WTC11 (cell line): ENCODE results near the gene EPS8L1. TPM values are rescaled to one million over a fixed set of nuclear protein-coding genes. Genes with fewer than 3 reads are reported as not detected.
A peak's percentile ranks its signal among the peaks of the same experiment; 100 is the strongest.

ENCODE experiments used
- ATAC-seq: fragments of 200-7000 bp; cut with Tn5 transposase; 2 replicates; pipeline ENCODE4 v1.10.0; 2021; ENCODE audit warnings: mild to moderate bottlenecking, moderate library complexity
- CTCF ChIA-PET: fragments of 300-600 bp; sonication (Branson Sonifier 250); formaldehyde crosslinking; loops from one replicate; lab custom pipeline; 2021; ENCODE audit warnings: antibody characterized with exemption; lab: Charles Lee
- POLR2A ChIA-PET: fragments of 350-600 bp; sonication (Branson Sonifier 250); formaldehyde crosslinking; loops from one replicate; lab custom pipeline; 2021; ENCODE audit warnings: antibody characterized with exemption; lab: Charles Lee
- DNase-seq: peaks from one replicate; pipeline ENCODE4 v3.0.0; 2021; ENCODE audit warnings: low spot score
- H3K27ac Mint-ChIP-seq: 2 replicates; pipeline ENCODE4 v1.8.0; 2021; ENCODE audit warnings: mixed read lengths
- H3K27me3 Mint-ChIP-seq: 2 replicates; pipeline ENCODE4 v1.8.0; 2021; ENCODE audit warnings: low read depth, mild to moderate bottlenecking, moderate library complexity, mixed read lengths
- H3K36me3 Mint-ChIP-seq: 2 replicates; pipeline ENCODE4 v1.8.0; 2021; ENCODE audit warnings: mixed read lengths
- H3K4me1 Mint-ChIP-seq: 2 replicates; pipeline ENCODE4 v1.8.0; 2022; ENCODE audit warnings: mixed read lengths
- H3K4me3 Mint-ChIP-seq: 2 replicates; pipeline ENCODE4 v1.8.0; 2021; ENCODE audit warnings: mild to moderate bottlenecking, moderate library complexity, mixed read lengths
- H3K9me3 Mint-ChIP-seq: 2 replicates; pipeline ENCODE4 v1.8.0; 2021; ENCODE audit warnings: mixed read lengths
- ATF1 ChIP-seq: sonication (generic); formaldehyde crosslinking; IDR thresholded peaks from 2 replicates; pipeline ENCODE4 v1.8.1; 2023; ENCODE audit warnings: mild to moderate bottlenecking, moderate library complexity, missing genetic modification reagents
- CBFB ChIP-seq: sonication (generic); formaldehyde crosslinking; IDR thresholded peaks from 2 replicates; pipeline ENCODE4 v1.8.1; 2022; ENCODE audit warnings: mild to moderate bottlenecking, low read depth, missing genetic modification reagents
- ETV6 ChIP-seq: sonication (generic); formaldehyde crosslinking; IDR thresholded peaks from 2 replicates; pipeline ENCODE4 v1.8.1; 2022; ENCODE audit warnings: mild to moderate bottlenecking, missing genetic modification reagents
- FOXK1 ChIP-seq: sonication (generic); formaldehyde crosslinking; IDR thresholded peaks from 2 replicates; pipeline ENCODE4 v1.8.0; 2022; ENCODE audit warnings: mild to moderate bottlenecking, moderate library complexity, missing genetic modification reagents
- GABPB1 ChIP-seq: sonication (generic); formaldehyde crosslinking; IDR thresholded peaks from 2 replicates; pipeline ENCODE4 v1.8.1; 2023; ENCODE audit warnings: mild to moderate bottlenecking, missing genetic modification reagents
- JUN ChIP-seq: sonication (generic); formaldehyde crosslinking; IDR thresholded peaks from 2 replicates; pipeline ENCODE4 v1.8.0; 2023; ENCODE audit warnings: mild to moderate bottlenecking, missing genetic modification reagents
- MYBL2 ChIP-seq: sonication (generic); formaldehyde crosslinking; IDR thresholded peaks from 2 replicates; pipeline ENCODE4 v1.8.1; 2023; ENCODE audit warnings: mild to moderate bottlenecking, moderate library complexity, missing genetic modification reagents
- NFATC4 ChIP-seq: fragments of 250-450 bp; sonication (Bioruptor Pico); IDR thresholded peaks from 2 replicates; pipeline ENCODE4 v1.9.0; 2021; ENCODE audit warnings: mild to moderate bottlenecking
- OVOL2 ChIP-seq: fragments of 250-450 bp; sonication (Bioruptor Pico); IDR thresholded peaks from 2 replicates; pipeline ENCODE4 v1.9.0; 2021; ENCODE audit warnings: mild to moderate bottlenecking, borderline replicate concordance
- SMAD3 ChIP-seq: sonication (generic); formaldehyde crosslinking; IDR thresholded peaks from 2 replicates; pipeline ENCODE4 v1.8.0; 2022; ENCODE audit warnings: missing genetic modification reagents, mild to moderate bottlenecking, borderline replicate concordance
- SMAD4 ChIP-seq: sonication (generic); formaldehyde crosslinking; IDR thresholded peaks from 2 replicates; pipeline ENCODE4 v1.8.0; 2022; ENCODE audit warnings: mild to moderate bottlenecking, missing genetic modification reagents
- TCF7 ChIP-seq: sonication (generic); formaldehyde crosslinking; IDR thresholded peaks from 2 replicates; pipeline ENCODE4 v1.8.0; 2022; ENCODE audit warnings: mild to moderate bottlenecking, low read depth, missing genetic modification reagents, moderate library complexity
- TEAD4 ChIP-seq: sonication (generic); formaldehyde crosslinking; IDR thresholded peaks from 2 replicates; pipeline ENCODE4 v1.8.0; 2022; ENCODE audit warnings: mild to moderate bottlenecking, missing genetic modification reagents
- ZNF263 ChIP-seq: sonication (generic); formaldehyde crosslinking; IDR thresholded peaks from 2 replicates; pipeline ENCODE4 v1.8.1; 2022; ENCODE audit warnings: low read depth, mild to moderate bottlenecking, moderate library complexity, missing genetic modification reagents
- ZNF423 ChIP-seq: fragments of 250-450 bp; sonication (Bioruptor Pico); IDR thresholded peaks from 2 replicates; pipeline ENCODE4 v2.1.2; 2022; ENCODE audit warnings: mild to moderate bottlenecking, moderate library complexity
- total RNA-seq: library from RNA; stranded (reverse); gene quantifications from 3 replicates; pipeline ENCODE4 v1.2.3, GENCODE V29; 2021
- TF ChIP-seq, protein P1 (sequence below): sonication (generic); formaldehyde crosslinking; IDR thresholded peaks from 2 replicates; pipeline ENCODE4 v1.8.1; 2023; ENCODE audit warnings: mild to moderate bottlenecking, missing genetic modification reagents, moderate library complexity
- TF ChIP-seq, protein P2 (sequence below): sonication (generic); formaldehyde crosslinking; IDR thresholded peaks from 2 replicates; pipeline ENCODE4 v1.8.1; 2022; ENCODE audit warnings: low read depth, mild to moderate bottlenecking, moderate library complexity, missing genetic modification reagents, borderline replicate concordance
- TF ChIP-seq, protein P3 (sequence below): sonication (generic); formaldehyde crosslinking; IDR thresholded peaks from 2 replicates; pipeline ENCODE4 v1.8.0; 2023; ENCODE audit warnings: missing genetic modification reagents
- TF ChIP-seq, protein P4 (sequence below): sonication (generic); formaldehyde crosslinking; IDR thresholded peaks from 2 replicates; pipeline ENCODE4 v1.8.1; 2022; ENCODE audit warnings: low read depth, missing genetic modification reagents, borderline replicate concordance
- TF ChIP-seq, protein P5 (sequence below): sonication (generic); formaldehyde crosslinking; IDR thresholded peaks from 2 replicates; pipeline ENCODE4 v1.8.0; 2022; ENCODE audit warnings: mild to moderate bottlenecking, missing genetic modification reagents
- TF ChIP-seq, protein P6 (sequence below): sonication (generic); formaldehyde crosslinking; IDR thresholded peaks from 2 replicates; pipeline ENCODE4 v1.8.1; 2023; ENCODE audit warnings: mild to moderate bottlenecking, missing genetic modification reagents, moderate library complexity

EPS8L1 gene
- total RNA-seq, 1 experiment from 2014 or later: 38.9 TPM

DNA sequence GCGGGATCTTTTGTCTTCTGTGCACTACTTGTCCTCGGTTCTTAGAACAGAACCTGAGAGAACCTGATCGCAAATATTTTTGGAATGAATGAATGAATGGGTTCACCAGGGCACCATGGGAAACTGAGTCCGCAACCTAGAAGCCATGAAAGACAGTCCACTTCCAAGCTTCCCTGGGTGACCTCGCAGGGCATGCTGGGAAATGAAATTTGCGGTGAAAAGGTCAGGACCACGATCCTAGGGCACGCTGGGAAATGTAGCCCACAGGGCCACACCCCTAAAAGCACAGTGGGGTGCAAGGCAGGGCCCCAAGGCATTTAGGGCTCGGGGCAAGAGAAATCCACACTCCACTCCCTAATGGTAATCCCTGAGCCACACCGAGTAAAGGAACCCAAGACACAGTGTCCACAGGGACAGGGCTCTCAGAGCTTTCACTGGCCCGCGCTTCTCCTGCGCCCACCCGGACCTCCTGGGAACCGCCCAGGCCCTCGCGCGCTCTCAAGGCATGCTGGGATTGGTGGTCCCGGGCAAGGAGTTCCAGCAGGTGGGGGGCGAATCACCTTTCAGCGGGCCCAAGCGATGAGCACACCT, 42.8 kb downstream of the EPS8L1 start (continued):
- TF ChIP-seq, protein P1, sequence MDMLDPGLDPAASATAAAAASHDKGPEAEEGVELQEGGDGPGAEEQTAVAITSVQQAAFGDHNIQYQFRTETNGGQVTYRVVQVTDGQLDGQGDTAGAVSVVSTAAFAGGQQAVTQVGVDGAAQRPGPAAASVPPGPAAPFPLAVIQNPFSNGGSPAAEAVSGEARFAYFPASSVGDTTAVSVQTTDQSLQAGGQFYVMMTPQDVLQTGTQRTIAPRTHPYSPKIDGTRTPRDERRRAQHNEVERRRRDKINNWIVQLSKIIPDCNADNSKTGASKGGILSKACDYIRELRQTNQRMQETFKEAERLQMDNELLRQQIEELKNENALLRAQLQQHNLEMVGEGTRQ (CRISPR knock-in tag): peak; percentile 34; the same call in 1 of the 2 replicates
- TF ChIP-seq CBFB (CRISPR knock-in tag) (peak; percentile 76; the same call in 1 of the 2 replicates), SMAD4 (CRISPR knock-in tag) (no peak), FOXK1 (no peak)
- TF ChIP-seq, protein P2, sequence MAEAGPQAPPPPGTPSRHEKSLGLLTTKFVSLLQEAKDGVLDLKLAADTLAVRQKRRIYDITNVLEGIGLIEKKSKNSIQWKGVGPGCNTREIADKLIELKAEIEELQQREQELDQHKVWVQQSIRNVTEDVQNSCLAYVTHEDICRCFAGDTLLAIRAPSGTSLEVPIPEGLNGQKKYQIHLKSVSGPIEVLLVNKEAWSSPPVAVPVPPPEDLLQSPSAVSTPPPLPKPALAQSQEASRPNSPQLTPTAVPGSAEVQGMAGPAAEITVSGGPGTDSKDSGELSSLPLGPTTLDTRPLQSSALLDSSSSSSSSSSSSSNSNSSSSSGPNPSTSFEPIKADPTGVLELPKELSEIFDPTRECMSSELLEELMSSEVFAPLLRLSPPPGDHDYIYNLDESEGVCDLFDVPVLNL (CRISPR knock-in tag): no peak

DNA sequence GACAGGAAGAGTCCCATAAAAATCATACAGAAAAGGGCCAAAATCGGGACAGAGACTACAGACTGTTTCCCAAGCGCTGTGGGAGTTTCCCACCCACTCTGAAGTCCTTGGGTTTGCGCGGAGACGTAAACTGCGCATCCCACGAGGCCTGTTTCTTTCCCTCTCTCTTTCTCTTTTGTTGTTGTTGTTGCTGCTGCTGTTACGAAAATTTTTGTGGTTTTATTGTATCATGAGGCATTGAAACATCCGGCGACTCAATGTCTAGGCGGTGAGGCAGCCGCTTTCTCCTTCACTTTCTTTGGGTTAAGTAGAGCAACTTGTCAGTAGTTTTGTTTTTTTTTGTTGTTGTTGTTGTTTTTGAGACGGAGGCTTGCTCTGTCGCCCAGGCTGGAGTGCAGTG, 43.4 kb downstream of the EPS8L1 start:
- Mint-ChIP-seq H3K27me3 (peaks cover 34% of the 10 kb centered on the region), H3K4me3 (peak overlapping the region; percentile 97), H3K9me3 (no peaks in the 10 kb centered on the region), H3K27ac (peak overlapping the region; percentile 97)
- POLR2A ChIA-PET: interaction anchor here (0.5 to 1.1 kb wide), 3 partner anchors 28 to 218 kb away, joined by 3 to 5 read pairs (median 4); no protein-coding TSS in a partner anchor
- TF ChIP-seq, protein P3, sequence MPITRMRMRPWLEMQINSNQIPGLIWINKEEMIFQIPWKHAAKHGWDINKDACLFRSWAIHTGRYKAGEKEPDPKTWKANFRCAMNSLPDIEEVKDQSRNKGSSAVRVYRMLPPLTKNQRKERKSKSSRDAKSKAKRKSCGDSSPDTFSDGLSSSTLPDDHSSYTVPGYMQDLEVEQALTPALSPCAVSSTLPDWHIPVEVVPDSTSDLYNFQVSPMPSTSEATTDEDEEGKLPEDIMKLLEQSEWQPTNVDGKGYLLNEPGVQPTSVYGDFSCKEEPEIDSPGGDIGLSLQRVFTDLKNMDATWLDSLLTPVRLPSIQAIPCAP (CRISPR knock-in tag): no peak
- TF ChIP-seq ETV6 (CRISPR knock-in tag): no peak
- TF ChIP-seq ATF1 (CRISPR knock-in tag): no peak
- no peak for TF ChIP-seq JUN (CRISPR knock-in tag)
- no peak for TF ChIP-seq SMAD3 (CRISPR knock-in tag)
- TF ChIP-seq, protein P4, sequence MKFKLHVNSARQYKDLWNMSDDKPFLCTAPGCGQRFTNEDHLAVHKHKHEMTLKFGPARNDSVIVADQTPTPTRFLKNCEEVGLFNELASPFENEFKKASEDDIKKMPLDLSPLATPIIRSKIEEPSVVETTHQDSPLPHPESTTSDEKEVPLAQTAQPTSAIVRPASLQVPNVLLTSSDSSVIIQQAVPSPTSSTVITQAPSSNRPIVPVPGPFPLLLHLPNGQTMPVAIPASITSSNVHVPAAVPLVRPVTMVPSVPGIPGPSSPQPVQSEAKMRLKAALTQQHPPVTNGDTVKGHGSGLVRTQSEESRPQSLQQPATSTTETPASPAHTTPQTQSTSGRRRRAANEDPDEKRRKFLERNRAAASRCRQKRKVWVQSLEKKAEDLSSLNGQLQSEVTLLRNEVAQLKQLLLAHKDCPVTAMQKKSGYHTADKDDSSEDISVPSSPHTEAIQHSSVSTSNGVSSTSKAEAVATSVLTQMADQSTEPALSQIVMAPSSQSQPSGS (CRISPR knock-in tag): no peak
- TF ChIP-seq GABPB1 (CRISPR knock-in tag): no peak
- TF ChIP-seq NFATC4: no peak
- no peak for TF ChIP-seq OVOL2
- no peak for TF ChIP-seq TEAD4 (CRISPR knock-in tag)
- TF ChIP-seq, protein P5, sequence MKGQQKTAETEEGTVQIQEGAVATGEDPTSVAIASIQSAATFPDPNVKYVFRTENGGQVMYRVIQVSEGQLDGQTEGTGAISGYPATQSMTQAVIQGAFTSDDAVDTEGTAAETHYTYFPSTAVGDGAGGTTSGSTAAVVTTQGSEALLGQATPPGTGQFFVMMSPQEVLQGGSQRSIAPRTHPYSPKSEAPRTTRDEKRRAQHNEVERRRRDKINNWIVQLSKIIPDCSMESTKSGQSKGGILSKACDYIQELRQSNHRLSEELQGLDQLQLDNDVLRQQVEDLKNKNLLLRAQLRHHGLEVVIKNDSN (CRISPR knock-in tag): no peak
- TF ChIP-seq MYBL2 (CRISPR knock-in tag): no peak
- TF ChIP-seq, all 79 proteins: peak for 0
- DNase-seq (no peak), ATAC-seq (no peak)
- CTCF ChIA-PET: interaction anchor here (0.6 to 4.3 kb wide), 13 partner anchors 14 to 513 kb away, joined by 3 to 28 read pairs (median 7); partner anchors contain the start of genes DNAAF3 and KMT5C
- Mint-ChIP-seq H3K4me1 (peaks cover 30% of the 10 kb centered on the region), H3K36me3 (no peaks in the 10 kb centered on the region)

DNA sequence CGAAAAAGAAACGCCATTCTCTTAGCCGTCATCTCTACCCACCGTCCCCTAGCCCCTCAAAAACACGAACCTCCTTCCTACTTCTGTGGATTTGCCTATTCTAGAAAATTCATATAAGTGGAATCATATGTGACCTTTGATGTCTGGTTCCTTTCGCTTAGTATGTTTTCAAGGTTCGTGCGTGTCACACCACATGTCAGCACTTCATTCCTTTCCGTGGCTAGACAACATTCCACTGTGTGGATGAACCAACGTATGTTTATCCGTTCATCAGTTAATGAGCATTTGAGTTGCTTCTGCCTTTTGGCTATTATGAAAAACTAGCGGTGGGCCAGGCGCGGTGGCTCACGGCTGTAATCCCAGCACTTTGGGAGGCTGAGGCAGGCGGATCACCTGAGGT, 55.8 kb downstream of the EPS8L1 start:
- no peak overlapping the region for H3K4me3 Mint-ChIP-seq
- peaks cover 14% of the 10 kb centered on the region for H3K27me3 Mint-ChIP-seq
- no peak overlapping the region for H3K27ac Mint-ChIP-seq
- no peaks in the 10 kb centered on the region for H3K9me3 Mint-ChIP-seq
- POLR2A ChIA-PET: no interaction called here
- CTCF ChIA-PET: interaction anchor here (1.6 to 3.6 kb wide), 2 partner anchors 10 to 250 kb away, joined by 8 to 26 read pairs; no protein-coding TSS in a partner anchor
- peaks cover 23% of the 10 kb centered on the region for H3K4me1 Mint-ChIP-seq
- peaks cover 3% of the 10 kb centered on the region; the same call in 1 of the 2 replicates for H3K36me3 Mint-ChIP-seq
- ATAC-seq (no peak), DNase-seq (no peak)
- TF ChIP-seq ZNF423 (CRISPR knock-in tag): no peak
- TF ChIP-seq, protein P6, sequence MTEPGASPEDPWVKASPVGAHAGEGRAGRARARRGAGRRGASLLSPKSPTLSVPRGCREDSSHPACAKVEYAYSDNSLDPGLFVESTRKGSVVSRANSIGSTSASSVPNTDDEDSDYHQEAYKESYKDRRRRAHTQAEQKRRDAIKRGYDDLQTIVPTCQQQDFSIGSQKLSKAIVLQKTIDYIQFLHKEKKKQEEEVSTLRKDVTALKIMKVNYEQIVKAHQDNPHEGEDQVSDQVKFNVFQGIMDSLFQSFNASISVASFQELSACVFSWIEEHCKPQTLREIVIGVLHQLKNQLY: no peak
- TF ChIP-seq ZNF263 (CRISPR knock-in tag): no peak
- TF ChIP-seq GABPB1 (CRISPR knock-in tag): no peak
- TF ChIP-seq TCF7 (CRISPR knock-in tag): no peak
- TF ChIP-seq ETV6 (CRISPR knock-in tag): no peak
